Activated CD8-positive, alpha-beta memory T cell treated with anti-CD3 and anti-CD28 coated beads, Interleukin-2, amount 10 ng/mL, durations not matched to agents 7 days and 5 days (primary cell): ENCODE data around the gene TRNP1. TPM values are rescaled to one million over a fixed set of nuclear protein-coding genes. Genes with fewer than 3 reads are reported as not detected.

Experiments used
- ATAC-seq: fragments of 150-1000 bp; cut with Tn5 transposase; one replicate; pipeline ENCODE4 v1.10.0; 2021; ENCODE audit warnings: moderate library complexity
- CTCF ChIA-PET: fragments of 350-600 bp; sonication (Branson Sonifier 250); formaldehyde crosslinking; loops from one replicate; lab custom pipeline; 2021; ENCODE audit warnings: antibody characterized with exemption; lab: Charles Lee
- DNase-seq: peaks from one replicate; pipeline ENCODE4 v3.0.0-alpha.2; 2020
- H3K27ac Mint-ChIP-seq: one replicate; pipeline ENCODE4 v1.8.0; 2021; ENCODE audit warnings: mild to moderate bottlenecking, mixed read lengths
- H3K27me3 Mint-ChIP-seq: one replicate; pipeline ENCODE4 v1.8.0; 2021; ENCODE audit warnings: mixed read lengths
- H3K36me3 Mint-ChIP-seq: one replicate; pipeline ENCODE4 v1.8.0; 2021; ENCODE audit warnings: mild to moderate bottlenecking, mixed read lengths
- H3K4me1 Mint-ChIP-seq: one replicate; pipeline ENCODE4 v1.8.0; 2021; ENCODE audit warnings: mixed read lengths
- H3K4me3 Mint-ChIP-seq: one replicate; pipeline ENCODE4 v1.8.0; 2021; ENCODE audit warnings: mild to moderate bottlenecking, moderate library complexity, mixed read lengths
- H3K9me3 Mint-ChIP-seq: one replicate; pipeline ENCODE4 v1.8.0; 2022; ENCODE audit warnings: low read depth, mixed read lengths
- total RNA-seq, 2 experiments: library from RNA; stranded (reverse); gene quantifications; one replicate each; pipeline ENCODE4 v1.2.3, GENCODE V29; 2021

Gene TRNP1
- total RNA-seq, 2 experiments from 2014 or later = 0.15 to 0.19 TPM

DNA sequence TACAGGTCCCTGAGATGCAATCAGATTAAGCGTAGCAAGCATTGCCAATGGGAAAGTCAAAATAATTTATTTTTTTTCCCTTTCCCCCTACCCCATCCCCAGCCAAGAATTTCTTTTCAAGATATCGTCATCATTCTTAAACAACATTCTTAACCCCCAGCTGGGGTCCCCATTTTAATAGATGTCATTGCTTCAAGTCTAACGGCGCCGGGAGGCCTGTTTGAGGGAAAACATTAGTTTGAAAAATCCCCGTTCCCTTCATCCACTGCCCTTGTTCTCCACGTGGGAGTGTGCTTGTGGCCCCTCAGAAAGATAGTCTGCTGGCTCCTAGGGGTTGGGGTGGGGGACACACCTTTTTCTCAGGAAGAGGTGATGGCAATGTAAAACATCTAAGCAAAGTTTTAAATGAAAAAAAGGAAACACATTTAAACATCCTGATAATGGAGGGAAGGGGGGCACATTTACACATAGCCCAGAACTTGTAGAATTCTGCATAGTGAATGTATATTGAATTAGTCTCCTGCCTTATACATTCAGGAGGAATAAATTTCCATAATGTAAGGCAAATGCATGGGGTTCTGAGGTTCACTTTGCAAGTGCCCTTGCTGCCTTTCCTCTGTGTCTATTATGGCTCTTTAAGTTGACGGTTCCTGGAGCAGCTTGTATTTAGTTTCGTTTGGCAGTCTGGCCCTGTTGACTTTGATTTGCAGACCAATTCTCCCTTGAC, 6.8 kb downstream of the TRNP1 start:
- Mint-ChIP-seq H3K4me3 (no peak overlapping the region), H3K9me3 (no peaks in the 10 kb centered on the region), H3K36me3 (no peaks in the 10 kb centered on the region), H3K27ac (no peak overlapping the region), H3K27me3 (peaks cover 50% of the 10 kb centered on the region), H3K4me1 (peaks cover 4% of the 10 kb centered on the region)
- CTCF ChIA-PET = interaction anchor here (8.6 kb wide), 1 partner anchor 45 kb away, joined by 70 read pairs; no protein-coding TSS in a partner anchor
- ATAC-seq = no peak
- no peak for DNase-seq

DNA sequence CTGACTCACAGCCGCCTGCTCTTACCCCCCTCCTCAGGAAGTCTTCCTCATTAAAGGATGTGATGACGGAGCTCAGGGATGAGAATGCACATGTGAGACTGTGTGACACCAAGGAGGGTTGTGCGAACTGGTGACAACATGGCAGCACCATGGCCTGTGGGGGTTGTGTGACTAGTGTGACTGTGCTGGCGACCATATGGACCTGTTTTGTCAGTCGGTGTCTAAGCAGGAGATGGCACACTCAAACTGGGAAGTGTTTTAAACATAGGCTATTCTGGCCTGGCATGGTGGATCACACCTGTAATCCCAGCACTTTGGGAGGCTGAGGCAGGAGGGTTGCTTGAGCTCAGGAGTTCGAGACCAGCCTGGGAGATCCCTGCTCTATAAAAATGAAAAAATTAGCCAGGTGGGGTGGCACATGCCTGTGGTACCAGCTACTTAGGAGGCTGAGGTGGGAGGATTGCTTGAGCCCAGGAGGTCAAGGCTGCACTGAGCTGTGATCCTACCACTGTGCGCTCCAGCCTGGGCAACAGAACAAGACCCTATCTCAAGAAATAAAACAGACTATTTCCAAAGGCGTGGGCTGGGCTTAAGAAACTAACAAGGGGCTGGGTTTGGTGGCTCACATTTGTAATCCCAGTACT, 7.4 kb downstream of the TRNP1 start:
- Mint-ChIP-seq H3K4me3 (no peak overlapping the region), H3K9me3 (no peaks in the 10 kb centered on the region), H3K36me3 (no peaks in the 10 kb centered on the region), H3K27me3 (peaks cover 43% of the 10 kb centered on the region), H3K27ac (no peak overlapping the region), H3K4me1 (peaks cover 4% of the 10 kb centered on the region)
- no peak for DNase-seq
- no peak for ATAC-seq
- CTCF ChIA-PET = interaction anchor here (1.2 kb wide), 1 partner anchor 44 kb away, joined by 4 read pairs; no protein-coding TSS in a partner anchor

DNA sequence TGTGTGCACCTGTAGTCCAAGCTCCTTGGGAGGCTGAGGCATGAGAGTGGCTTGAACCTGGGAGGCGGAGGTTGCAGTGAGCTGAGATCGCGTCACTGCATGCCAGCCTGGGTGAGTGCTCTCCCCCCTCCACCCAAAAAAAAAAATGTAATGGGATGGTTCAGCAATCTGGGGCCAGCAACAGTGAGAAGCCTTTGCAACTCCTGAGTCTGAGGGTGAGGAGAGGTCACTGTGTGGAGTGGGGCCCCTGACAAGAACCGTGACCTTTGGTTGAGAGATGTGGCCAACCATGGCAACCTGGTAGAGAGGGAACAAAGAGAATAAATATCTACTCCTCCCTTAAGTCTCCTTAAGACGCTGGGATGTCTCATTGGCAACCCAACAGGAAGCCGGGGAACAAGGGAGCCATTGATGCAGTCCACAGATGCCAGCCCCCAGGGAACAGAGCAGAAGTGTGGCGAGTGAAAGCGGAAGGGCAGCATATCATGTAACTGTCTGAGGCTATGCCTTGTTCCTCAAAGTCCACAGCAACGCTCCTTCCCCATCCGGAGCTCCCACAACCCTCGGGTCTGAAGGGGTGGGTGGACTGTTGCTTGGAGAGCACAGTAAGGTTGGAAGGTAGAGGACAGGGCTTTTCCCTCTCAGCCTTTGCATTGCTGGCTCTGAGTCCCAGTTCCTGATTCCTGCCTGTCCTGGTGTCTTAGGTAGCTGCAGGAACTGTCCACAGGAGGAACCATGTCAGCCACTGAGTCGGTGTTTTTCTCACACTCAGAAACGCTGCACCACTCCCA, 8.3 kb downstream of the TRNP1 start:
- no peak overlapping the region for H3K4me3 Mint-ChIP-seq
- peaks cover 35% of the 10 kb centered on the region for H3K27me3 Mint-ChIP-seq
- peaks cover 4% of the 10 kb centered on the region for H3K4me1 Mint-ChIP-seq
- H3K9me3 Mint-ChIP-seq = no peaks in the 10 kb centered on the region
- no peaks in the 10 kb centered on the region for H3K36me3 Mint-ChIP-seq
- CTCF ChIA-PET = interaction anchor here (0.6 to 1.2 kb wide), 2 partner anchors 43 to 196 kb away, joined by 3 to 4 read pairs; no protein-coding TSS in a partner anchor
- ATAC-seq (no peak), DNase-seq (no peak)
- H3K27ac Mint-ChIP-seq = no peak overlapping the region

GRCh38 chr1:27003745-27004470, 10.4 kb downstream of the TRNP1 start:
- H3K36me3 Mint-ChIP-seq = no peaks in the 10 kb centered on the region
- no peak overlapping the region for H3K4me3 Mint-ChIP-seq
- CTCF ChIA-PET = interaction anchor here (1.3 kb wide), 1 partner anchor 93 kb away, joined by 5 read pairs; no protein-coding TSS in a partner anchor
- peaks cover 24% of the 10 kb centered on the region for H3K27me3 Mint-ChIP-seq
- DNase-seq (no peak), ATAC-seq (no peak)
- H3K4me1 Mint-ChIP-seq = no peaks in the 10 kb centered on the region
- no peak overlapping the region for H3K27ac Mint-ChIP-seq
- H3K9me3 Mint-ChIP-seq = no peaks in the 10 kb centered on the region

DNA sequence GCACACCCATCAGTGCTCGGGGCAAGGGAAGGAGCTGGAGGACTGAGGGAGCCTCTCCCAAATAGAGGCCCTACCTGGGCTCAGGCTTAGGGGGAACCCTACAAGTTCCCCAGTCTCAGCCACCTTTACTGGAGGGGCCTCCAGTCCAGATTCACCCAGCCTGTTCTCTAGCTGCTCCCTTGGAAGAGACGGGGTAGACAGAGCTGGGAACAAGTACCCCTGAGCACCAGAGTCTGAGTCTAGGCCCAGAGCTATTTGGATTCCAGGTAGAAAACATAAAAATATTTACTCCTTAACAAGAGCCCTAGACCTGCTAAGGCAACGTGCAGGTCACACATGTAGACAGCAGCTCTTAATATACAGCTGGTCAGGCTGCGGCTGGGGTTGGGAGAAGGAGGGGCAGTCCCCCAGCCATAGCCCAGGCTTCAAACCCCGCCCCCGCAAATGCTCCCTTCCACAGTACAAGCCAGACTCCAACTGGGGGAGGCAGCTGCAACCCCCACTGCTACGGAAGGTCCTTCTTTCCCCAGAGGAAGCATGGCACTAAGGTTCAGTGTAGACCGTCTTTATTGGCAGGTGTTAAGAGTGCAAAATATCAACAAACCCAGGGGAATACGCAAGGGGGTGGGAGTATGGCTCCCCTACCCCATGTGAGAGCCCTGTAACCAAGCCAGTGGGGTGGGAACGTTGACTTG, 11.1 kb downstream of the TRNP1 start:
- Mint-ChIP-seq H3K9me3 (no peaks in the 10 kb centered on the region), H3K27me3 (peaks cover 25% of the 10 kb centered on the region), H3K4me3 (no peak overlapping the region), H3K27ac (no peak overlapping the region), H3K4me1 (no peaks in the 10 kb centered on the region), H3K36me3 (no peaks in the 10 kb centered on the region)
- ATAC-seq = no peak
- CTCF ChIA-PET = interaction anchor here (1.3 kb wide), 2 partner anchors 40 to 93 kb away, joined by 3 to 5 read pairs; no protein-coding TSS in a partner anchor
- DNase-seq = no peak

GRCh38 chr1:27005166-27005530, 11.7 kb downstream of the TRNP1 start:
- no peaks in the 10 kb centered on the region for H3K9me3 Mint-ChIP-seq
- no peak for ATAC-seq
- H3K4me3 Mint-ChIP-seq = no peak overlapping the region
- H3K27ac Mint-ChIP-seq = no peak overlapping the region
- CTCF ChIA-PET = interaction anchor here (1.3 kb wide), 2 partner anchors 40 to 92 kb away, joined by 3 to 5 read pairs; no protein-coding TSS in a partner anchor
- DNase-seq = no peak
- H3K27me3 Mint-ChIP-seq = peaks cover 30% of the 10 kb centered on the region
- H3K4me1 Mint-ChIP-seq = no peaks in the 10 kb centered on the region
- no peaks in the 10 kb centered on the region for H3K36me3 Mint-ChIP-seq

- ATAC-seq (no peak), DNase-seq (no peak)
- Mint-ChIP-seq H3K4me1 (no peaks in the 10 kb centered on the region), H3K27ac (no peak overlapping the region), H3K9me3 (no peaks in the 10 kb centered on the region), H3K27me3 (peaks cover 24% of the 10 kb centered on the region), H3K36me3 (no peaks in the 10 kb centered on the region), H3K4me3 (no peak overlapping the region)
- CTCF ChIA-PET = interaction anchor here (1.2 to 1.3 kb wide), 3 partner anchors 8 to 91 kb away, joined by 3 to 5 read pairs (median 4); no protein-coding TSS in a partner anchor
These were observed 12.4 kb downstream of the TRNP1 start for GRCh38 chr1:27005648-27006496.

DNA sequence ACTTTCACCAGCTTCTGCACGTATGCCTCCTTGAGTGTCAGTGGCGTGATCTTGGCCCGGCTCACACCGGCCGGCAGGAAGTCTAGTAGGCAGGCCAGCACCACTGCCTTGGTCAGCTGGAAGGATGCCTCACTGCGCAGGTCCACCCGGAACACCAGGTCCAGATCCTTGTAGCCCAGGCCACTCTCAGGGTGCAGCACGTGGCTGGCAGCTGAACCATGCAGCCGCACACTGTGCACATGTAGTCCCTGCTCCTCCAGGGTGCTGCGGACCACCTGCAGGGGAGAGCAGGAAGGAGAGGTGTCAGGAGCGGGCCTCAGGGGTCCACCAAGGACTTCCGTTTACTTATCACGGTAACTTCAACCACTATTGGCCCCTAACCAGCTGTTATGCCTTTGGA, 13.2 kb downstream of the TRNP1 start:
- Mint-ChIP-seq H3K27me3 (peaks cover 25% of the 10 kb centered on the region), H3K4me3 (no peak overlapping the region), H3K4me1 (no peaks in the 10 kb centered on the region), H3K9me3 (no peaks in the 10 kb centered on the region), H3K36me3 (no peaks in the 10 kb centered on the region), H3K27ac (no peak overlapping the region)
- DNase-seq (no peak), ATAC-seq (no peak)
- CTCF ChIA-PET = interaction anchor here (1.2 kb wide), 1 partner anchor 8 kb away, joined by 4 read pairs; no protein-coding TSS in a partner anchor

GRCh38 chr1:27007909-27008582, 14.6 kb downstream of the TRNP1 start:
- Mint-ChIP-seq H3K4me3 (no peak overlapping the region), H3K27ac (no peak overlapping the region), H3K9me3 (no peaks in the 10 kb centered on the region), H3K27me3 (peaks cover 28% of the 10 kb centered on the region), H3K36me3 (no peaks in the 10 kb centered on the region), H3K4me1 (peaks cover 4% of the 10 kb centered on the region)
- CTCF ChIA-PET = interaction anchor here (1.0 to 3.5 kb wide), 3 partner anchors 11 to 38 kb away, joined by 4 to 23 read pairs (median 4); no protein-coding TSS in a partner anchor
- no peak for DNase-seq
- no peak for ATAC-seq

GRCh38 chr1:27009601-27010197, 16.2 kb downstream of the TRNP1 start:
- Mint-ChIP-seq H3K4me1 (peaks cover 6% of the 10 kb centered on the region), H3K27me3 (peaks cover 32% of the 10 kb centered on the region), H3K4me3 (no peak overlapping the region), H3K27ac (no peak overlapping the region), H3K36me3 (no peaks in the 10 kb centered on the region), H3K9me3 (no peaks in the 10 kb centered on the region)
- no peak for ATAC-seq
- no peak for DNase-seq
- CTCF ChIA-PET = interaction anchor here (1.6 to 3.5 kb wide), 2 partner anchors 12 to 36 kb away, joined by 4 to 23 read pairs; no protein-coding TSS in a partner anchor
